Progenitor cell of endocrine pancreas (in vitro differentiated cells): ENCODE results near the gene MCM9. TPM values are rescaled to one million over a fixed set of nuclear protein-coding genes. Genes with fewer than 3 reads are reported as not detected.

Source experiments
- DNase-seq: peaks from one replicate; pipeline ENCODE4 v3.0.0; 2021; ENCODE audit warnings: low spot score; ENCODE audit not compliant: unreplicated experiment
- H3K27ac Mint-ChIP-seq: 2 replicates; pipeline ENCODE4 v1.8.0; 2021; ENCODE audit warnings: mild to moderate bottlenecking, moderate library complexity, mixed read lengths
- H3K27me3 Mint-ChIP-seq: 2 replicates; pipeline ENCODE4 v1.8.0; 2021; ENCODE audit warnings: mixed read lengths
- H3K36me3 Mint-ChIP-seq: 2 replicates; pipeline ENCODE4 v1.8.0; 2022; ENCODE audit warnings: mixed read lengths; ENCODE audit not compliant: insufficient read depth
- H3K4me1 Mint-ChIP-seq: 2 replicates; pipeline ENCODE4 v1.8.0; 2021; ENCODE audit warnings: low read depth, mixed read lengths
- H3K4me3 Mint-ChIP-seq: 2 replicates; pipeline ENCODE4 v1.8.0; 2021; ENCODE audit warnings: low read depth, mild to moderate bottlenecking, moderate library complexity, mixed read lengths
- H3K9me3 Mint-ChIP-seq: 2 replicates; pipeline ENCODE4 v1.8.0; 2021; ENCODE audit warnings: low read depth, mixed read lengths
- CTCF ChIP-seq: fragments of 200-600 bp; sonication (generic); IDR thresholded peaks from one replicate; pipeline ENCODE4 v1.5.0; 2021; ENCODE audit warnings: antibody characterized with exemption, mild to moderate bottlenecking; ENCODE audit not compliant: unreplicated experiment
- long read RNA-seq: library from polyadenylated mRNA; unstranded; transcript quantifications from one replicate; pipeline ENCODE4 v2.0.0, GENCODE V29; 2020
- total RNA-seq: library from RNA; stranded (reverse); gene quantifications from 2 replicates; pipeline ENCODE4 v1.2.1, GENCODE V29; 2021

Gene MCM9
- total RNA-seq = 24.7 and 25.1 TPM in 2 replicates
- long read RNA-seq, full-length matches to known transcripts = 4 of 36 reads
- long read RNA-seq, partial matches to known transcripts = 8 of 36 reads
- long read RNA-seq, other reads (novel, unspliced or antisense) = 24 of 36 reads

DNA sequence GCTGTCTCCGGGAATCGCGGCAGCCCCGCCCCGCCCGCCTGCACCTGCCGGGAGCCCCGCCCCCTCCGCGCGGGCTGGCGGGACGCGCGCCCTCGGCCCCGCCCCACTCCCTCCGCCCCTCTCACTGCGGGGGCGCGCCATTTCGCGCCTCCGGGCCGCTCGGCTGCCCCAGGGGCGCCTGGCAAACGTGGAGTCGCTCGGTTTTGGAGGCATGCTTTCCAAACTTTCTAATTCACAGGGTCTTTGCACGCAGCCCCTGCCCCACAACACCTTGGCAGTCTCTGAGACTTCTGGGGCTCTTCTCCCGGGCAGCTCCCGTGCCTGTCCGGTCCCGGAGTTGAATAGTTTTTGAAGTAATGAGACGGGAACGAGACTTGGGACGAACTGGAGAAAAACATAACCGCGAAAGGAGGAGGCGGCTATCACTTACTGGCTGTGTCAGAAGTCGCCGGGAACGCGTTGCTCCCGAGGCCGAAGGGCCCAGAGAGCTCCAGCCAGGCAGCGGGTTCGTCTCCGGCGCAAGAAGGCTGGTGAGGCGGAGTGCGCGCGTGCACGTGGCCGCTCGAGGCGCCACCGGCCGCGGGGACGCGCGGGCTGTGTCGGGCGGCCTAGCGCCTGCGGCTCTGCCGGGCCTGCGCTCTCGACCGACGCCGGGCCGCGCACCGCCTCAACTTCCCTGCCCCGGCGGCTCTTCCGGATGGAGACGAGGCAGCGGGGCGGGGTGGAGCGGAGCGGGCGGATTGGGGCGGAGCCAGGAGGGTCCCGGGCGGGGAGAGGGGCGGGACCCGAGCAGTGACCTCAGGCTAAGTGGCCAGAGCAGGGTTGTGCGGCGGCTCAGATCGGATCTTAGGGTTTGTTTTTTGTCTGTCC lies at the start of gene MCM9:
Gene MCM9, minus strand, starts transcription at position 699 of the 870 bp plus-strand sequence. CDS start 3,436 bp downstream, outside the sequence.
- Mint-ChIP-seq H3K27me3 (no peaks in the 10 kb centered on the region), H3K4me3 (peak within 1 kb of the TSS; percentile 93), H3K4me1 (peaks cover 18% of the 10 kb centered on the region), H3K27ac (peak within 1 kb of the TSS; percentile 98), H3K9me3 (no peaks in the 10 kb centered on the region), H3K36me3 (peaks cover 8% of the 10 kb centered on the region)
- DNase-seq = peak; percentile 83
- TF ChIP-seq CTCF = no peak

DNA sequence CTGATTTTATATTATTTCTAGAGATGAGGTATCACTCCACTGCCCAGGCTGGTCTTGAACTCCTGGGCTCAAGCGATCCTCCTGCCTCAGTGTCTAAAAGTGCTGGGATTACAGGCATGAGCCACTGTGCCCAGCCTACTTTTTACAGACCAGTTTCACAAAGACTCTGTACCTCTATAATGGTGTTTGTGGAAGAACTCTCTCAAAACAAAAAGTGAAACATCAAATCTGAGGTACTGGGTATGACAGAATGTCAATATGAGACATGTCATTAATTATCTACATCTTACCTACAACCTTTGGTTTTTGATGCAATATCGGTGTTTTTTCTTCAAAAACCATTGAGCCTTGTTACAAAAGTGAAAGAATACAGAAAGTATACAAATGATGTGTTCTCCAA lies 49.4 kb upstream of the MCM9 start:
- no peaks in the 10 kb centered on the region for H3K4me1 Mint-ChIP-seq
- H3K9me3 Mint-ChIP-seq = no peaks in the 10 kb centered on the region
- no peak for DNase-seq
- TF ChIP-seq CTCF = no peak
- H3K27me3 Mint-ChIP-seq = no peaks in the 10 kb centered on the region
- no peak overlapping the region for H3K27ac Mint-ChIP-seq
- H3K4me3 Mint-ChIP-seq = no peak overlapping the region
- peaks cover 2% of the 10 kb centered on the region for H3K36me3 Mint-ChIP-seq

DNA sequence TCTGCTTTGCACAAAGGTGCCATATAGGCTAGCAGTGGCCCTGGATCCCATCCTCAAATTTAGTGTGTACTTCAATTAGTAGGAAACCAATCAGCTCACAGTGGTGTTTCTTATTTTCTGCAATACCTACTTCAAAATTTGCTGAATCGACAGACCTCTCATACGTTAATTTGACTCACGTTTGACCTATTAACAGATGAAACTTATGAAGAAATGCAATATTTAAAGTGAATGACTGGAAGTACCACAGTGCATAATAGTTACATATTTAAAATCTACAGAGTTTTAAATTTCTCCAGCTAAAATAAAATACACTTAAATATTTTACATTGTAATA lies 47.6 kb upstream of the MCM9 start:
- H3K27ac Mint-ChIP-seq = no peak overlapping the region
- H3K9me3 Mint-ChIP-seq = no peaks in the 10 kb centered on the region
- H3K4me3 Mint-ChIP-seq = no peak overlapping the region
- TF ChIP-seq CTCF = no peak
- H3K36me3 Mint-ChIP-seq = peaks cover 11% of the 10 kb centered on the region
- DNase-seq = no peak
- H3K27me3 Mint-ChIP-seq = no peaks in the 10 kb centered on the region
- no peaks in the 10 kb centered on the region for H3K4me1 Mint-ChIP-seq

- Mint-ChIP-seq H3K4me3 (no peak overlapping the region), H3K36me3 (peaks cover 12% of the 10 kb centered on the region), H3K27me3 (no peaks in the 10 kb centered on the region), H3K9me3 (no peaks in the 10 kb centered on the region), H3K4me1 (no peaks in the 10 kb centered on the region), H3K27ac (no peak overlapping the region)
- no peak for DNase-seq
- no peak for TF ChIP-seq CTCF
These were observed 47.1 kb upstream of the MCM9 start for GRCh38 chr6:118981884-118982574.

- DNase-seq = no peak
- Mint-ChIP-seq H3K9me3 (no peaks in the 10 kb centered on the region), H3K27ac (no peak overlapping the region), H3K36me3 (peaks cover 16% of the 10 kb centered on the region), H3K4me1 (no peaks in the 10 kb centered on the region), H3K27me3 (no peaks in the 10 kb centered on the region), H3K4me3 (no peak overlapping the region)
- no peak for TF ChIP-seq CTCF
These were observed 45.1 kb upstream of the MCM9 start for GRCh38 chr6:118980063-118980462.
